Activated CD8-positive, alpha-beta memory T cell treated with anti-CD3 and anti-CD28 coated beads, Interleukin-2, amount 50 U/mL, for 1 hour (primary cell): ENCODE results near the gene BTK.

Experiments used
- DNase-seq: peaks from one replicate; pipeline ENCODE4 v3.0.0-alpha.2; 2020; ENCODE audit errors: extremely low read depth

BTK gene

DNA sequence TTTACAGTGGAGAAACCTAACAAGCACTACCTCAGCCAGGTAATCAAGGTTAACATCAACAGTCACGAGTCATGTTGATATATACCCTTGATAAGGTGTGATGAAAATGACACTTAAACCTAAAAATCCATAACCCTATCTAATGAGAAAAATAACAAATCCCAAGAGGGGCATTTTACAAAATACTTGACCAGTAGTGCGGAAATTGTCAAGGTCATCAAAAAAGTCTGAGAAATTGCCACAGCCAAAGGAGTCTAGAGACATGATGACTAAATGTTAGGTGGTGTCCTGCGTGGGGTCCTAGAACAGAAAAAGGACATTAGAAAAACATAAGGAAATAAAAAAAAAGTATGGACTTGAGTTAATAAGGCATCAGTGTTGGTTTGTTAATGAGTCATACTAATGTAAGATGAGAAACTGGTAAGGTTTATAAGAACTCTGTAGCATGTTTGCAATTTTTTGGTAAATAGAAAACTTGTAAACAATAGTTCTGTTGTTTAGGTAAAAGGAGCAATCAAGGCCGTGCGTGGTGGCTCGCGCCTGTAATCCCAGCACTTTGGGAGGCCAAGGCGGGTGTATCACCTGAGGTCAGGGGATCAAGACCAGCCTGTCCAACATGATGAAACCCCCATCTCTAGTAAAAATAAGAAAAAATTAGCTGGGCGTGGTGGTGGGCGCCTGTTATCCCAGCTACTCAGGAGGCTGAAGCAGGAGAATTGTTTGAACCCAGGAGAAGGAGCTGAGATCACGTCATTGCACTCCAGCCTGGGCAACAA is 7.7 kb upstream of the BTK start:
- DNase-seq = no peak

DNA sequence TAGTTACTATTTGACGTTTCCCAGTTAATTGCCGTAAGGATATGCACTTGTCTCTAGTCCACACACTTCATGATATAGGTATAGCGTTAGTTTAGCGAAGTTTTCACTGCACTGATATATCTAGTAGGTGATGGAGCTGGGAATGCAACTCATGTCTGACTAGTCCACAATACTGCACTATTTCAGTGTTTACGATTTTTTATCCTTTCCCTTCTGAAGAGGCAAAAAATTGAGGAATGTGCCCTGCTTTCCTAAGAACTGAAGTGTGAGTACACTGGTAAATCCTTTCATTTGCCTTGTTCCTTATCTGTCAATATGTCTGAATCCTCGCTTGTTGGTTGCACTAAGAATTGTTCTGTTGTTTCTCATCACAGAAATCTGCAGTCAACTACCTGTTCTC is 5.8 kb upstream of the BTK start:
- DNase-seq = no peak

DNA sequence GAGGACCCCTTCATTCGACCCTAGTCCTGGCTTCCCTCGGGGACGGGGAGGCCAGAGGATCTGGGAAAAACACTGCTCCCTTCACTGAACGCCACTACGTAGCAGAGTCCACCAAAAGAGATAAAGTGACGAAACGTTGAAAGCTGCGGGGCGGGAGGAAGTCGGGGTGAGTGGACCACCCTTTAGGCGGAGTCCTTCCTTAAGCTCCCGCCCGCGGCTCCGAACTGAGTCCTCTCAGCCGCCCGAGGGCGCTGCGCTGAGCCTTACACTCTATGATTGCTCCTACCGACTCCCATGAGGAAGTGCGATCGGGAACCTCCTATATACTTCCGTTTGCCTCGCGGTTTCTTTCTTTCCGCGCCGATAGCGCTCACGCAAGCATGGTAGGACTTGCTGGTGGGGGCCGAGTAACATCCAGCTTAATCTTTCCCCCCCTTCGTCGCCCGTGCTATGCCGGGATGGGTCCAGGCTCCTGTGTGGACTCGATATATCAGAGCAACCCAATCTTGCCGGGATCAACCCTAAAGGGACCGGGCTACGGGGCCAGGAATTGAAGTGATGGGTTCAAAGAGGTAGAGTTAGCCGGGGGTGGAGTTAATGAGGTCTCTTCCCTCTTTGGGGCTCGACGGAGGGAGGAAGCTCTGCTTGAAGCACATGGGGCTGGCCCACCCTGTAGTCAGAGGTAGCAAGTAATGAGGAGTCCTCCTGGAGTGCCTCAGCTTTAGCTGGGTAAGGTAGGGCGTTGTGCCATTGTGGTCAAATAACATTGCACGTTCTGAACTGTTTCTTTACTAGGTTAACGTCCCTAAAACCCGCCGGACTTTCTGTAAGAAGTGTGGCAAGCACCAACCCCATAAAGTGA is 4.9 kb upstream of the BTK start, which contains the start of gene RPL36A:
RPL36A (plus strand) TSS at position 348 of the 862 bp plus-strand sequence; CDS start at position 381, 33 bp downstream.
- DNase-seq = peak; percentile 44

DNA sequence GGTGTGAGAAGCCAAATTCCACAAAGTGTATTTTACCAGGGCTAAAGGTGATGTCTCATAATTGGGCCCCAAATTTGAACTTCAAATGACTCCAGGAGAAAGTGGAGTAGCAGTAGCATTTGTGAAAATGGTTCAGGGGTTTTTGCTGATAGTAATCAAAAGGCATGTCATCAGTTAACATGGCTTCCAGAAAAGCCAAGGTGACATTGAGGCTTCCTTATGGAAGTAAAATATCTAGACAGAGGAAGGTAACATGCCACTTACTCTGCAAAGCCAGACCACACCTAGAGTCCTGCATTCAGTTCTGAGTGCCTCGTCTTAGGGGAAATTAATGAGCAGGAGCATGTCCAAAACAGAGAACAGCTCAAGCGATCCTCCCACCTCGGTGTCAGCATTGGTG is 2.6 kb upstream of the BTK start:
- no peak for DNase-seq

DNA sequence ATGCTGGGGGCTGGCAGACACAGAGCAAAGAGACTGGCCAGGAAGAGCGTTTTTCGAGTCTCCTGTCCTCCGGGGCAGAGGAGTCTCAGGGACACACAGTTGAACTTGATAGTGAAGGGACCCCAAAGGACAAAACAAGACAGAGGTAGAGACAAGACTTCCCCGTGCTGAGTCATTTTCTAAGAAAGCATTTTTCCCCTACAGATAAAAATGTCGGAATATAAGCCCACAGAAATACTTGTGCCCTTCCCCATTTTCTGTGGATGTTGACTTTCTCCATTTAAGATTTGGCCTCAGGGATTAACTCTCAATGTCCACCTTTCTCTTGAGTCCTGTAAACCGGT is 523 bp upstream of the BTK start:
- DNase-seq = no peak

DNA sequence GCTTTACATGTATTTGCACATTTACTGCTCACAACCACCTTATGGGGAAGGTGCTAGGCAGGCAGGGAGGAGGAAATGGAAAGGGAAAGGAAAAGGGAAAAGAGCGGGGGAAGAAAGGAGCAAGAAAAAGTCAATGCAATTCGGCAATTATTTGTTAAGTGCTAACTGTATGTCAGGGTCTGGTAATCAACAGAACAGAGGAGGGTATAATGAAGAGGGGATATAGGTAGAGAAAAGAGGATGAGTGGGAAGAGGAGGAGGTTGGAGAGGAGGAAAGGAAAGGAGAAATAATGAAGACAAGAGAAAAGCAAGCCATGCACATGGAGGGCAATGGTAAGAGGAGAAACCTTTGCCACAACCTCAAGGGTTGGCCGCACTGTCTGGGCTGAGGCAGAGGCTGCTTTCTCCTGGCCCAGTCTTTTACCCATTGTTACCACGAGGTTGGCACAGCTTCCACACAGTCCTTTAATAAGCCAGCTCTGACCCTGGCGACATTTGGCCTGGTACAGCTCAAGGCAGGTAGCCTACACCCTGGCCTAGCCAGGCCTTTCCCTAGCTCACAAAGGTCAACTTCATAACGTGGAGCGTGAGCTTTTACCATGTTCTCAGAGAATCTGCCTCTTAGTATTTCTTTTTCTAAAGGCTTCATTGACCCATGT is 836 bp downstream of the BTK start:
- DNase-seq = no peak

DNA sequence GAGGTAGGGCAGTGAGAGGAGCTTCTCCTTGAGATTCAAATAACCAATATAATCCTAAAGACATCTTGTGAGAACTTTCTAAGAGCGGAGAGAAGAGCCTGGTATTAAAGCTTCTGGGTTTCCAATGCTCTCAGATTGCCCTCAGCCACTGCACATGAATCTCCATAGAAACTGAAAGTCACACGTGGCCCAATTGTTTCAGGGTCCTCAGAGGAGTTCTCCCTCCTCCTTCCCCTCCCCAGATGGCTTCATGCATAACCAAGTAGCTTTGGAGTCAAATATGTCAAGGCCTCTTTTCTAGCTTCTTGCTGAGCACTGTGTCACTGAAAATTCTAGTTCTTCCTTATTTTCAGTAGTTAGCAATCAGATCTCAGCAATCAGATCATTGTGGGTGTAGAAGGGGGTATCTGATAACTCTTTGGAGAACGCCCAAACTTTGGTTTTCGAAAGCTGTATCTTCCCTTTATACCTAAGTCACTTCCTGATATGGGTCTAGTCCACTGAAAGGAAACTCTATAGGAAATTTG is 2.2 kb downstream of the BTK start:
- no peak for DNase-seq

DNA sequence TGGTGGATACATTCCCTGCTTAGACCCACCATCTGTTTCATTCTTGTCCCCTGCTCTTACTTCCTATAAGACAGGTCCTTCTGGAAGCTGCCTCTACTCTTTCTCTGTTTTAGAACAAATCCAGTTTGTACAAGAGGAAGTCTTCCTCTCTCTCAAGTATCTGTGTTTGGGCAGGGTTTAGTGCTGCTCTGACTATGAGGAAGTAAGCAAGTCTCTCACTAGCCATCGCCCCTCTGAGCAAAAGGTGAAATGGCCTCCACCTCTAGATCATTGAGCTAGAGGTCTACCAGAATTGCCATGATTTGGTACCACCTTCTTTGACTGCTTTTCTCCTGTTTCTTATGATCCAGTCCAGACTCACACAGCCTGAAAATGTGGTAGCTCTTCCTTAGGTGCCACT is 8.4 kb downstream of the BTK start:
- DNase-seq = no peak

DNA sequence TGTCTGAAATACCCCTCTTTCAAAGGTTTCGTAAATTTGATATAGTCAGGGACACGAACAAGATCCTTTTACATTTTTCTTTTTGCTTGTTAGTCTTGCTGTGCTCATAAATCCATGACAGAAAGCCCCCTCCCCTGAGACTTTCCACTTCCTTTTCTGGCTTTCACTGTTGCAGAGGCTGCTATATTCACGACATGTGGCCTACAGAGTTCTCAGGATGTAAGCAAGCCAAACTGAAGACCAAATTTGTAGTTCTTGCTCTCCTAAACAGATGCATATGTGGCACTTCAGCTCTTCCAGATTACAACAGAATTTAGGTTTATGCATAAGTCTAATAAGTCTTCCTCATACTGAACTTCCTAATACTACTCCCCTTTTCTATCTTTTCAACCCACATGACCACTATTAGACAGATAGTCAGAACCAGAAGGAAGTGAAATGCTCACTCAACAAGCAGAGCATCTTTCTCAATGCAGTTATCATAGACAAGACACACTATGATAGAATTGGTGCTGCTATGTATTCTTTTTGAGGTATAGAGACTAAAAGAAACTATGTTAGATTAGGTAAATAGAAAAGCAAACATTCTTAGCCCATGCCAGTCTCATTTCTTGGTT is 15.0 kb downstream of the BTK start:
- no peak for DNase-seq

DNA sequence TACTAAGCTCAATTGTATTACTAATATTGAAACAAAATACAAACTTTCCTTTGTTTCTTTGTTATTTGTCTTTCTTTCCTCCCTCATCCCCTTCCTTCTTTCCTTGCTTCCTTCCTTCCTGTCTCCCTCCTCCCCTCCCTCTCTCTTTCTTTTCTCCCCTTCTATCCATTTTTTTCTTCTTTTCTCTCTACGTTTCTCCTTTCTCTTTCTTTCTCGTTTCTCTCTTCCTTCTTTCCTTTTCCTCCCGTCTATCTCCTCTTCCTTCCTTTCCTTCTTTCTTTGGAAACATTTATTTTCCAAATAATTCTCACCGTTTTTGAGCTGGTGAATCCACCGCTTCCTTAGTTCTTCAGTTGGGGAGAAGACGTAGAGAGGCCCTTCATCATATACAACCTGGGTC is 16.3 kb downstream of the BTK start:
- DNase-seq = no peak

DNA sequence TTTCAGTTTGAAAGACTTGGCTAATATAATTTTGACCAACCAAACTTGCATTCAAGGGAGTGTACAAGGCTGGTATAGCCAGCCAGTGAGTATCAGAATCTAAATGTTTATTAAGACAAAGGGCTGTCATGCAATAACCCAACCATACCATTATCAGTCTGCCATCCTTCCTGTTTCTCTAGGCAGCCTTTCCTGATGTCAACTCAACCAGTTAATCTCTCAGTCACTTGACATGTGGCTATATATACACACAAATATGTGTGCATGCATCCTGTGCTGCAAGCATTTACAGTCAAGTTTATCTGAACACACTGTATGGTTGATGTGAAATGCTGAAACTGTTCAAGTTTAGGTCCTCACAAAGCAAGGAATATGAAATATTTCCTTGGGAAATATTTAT is 17.2 kb downstream of the BTK start:
- DNase-seq = no peak

DNA sequence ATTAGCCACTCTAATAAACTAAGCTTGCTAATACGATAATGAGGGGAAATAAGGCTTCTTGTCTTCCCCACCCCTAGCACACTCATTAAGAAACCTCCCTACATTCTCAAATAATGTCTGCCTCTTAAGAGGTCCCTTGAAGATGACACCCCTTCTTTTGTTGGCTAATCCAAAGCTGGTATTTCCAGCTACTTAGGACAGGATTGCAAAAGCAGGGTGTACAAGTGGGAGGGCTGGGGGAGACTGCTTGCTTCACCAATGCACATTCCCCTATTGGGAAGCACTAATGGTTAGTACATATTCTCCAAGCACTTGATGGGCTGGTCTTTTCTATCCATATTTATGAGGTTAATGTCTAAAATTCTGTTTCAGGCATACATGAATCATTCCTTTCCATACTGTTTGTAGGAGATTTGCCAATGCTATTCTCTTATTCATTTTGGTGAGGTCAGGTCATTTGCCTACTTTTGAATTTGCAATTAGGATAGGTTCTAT is 20.6 kb downstream of the BTK start:
- DNase-seq = no peak

DNA sequence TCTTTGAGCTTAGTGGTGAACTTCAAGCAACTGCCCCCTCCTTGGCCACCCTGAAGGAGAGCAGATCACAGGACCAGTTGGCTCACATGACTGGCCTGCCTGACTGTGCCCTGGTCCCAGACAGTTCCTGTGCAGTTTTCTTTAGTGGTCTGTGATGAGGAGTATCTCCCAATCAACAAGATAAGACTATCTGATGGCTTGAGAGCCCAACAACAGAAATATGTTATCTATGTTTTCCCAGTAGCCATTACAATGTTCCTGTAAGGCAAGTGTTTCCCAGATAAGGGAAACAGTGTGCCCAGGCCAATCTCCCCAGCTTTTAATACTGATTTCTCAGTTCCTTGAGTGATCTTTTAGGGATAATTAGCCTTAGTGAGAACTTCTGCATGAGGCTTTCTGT is 23.2 kb downstream of the BTK start:
- no peak for DNase-seq

DNA sequence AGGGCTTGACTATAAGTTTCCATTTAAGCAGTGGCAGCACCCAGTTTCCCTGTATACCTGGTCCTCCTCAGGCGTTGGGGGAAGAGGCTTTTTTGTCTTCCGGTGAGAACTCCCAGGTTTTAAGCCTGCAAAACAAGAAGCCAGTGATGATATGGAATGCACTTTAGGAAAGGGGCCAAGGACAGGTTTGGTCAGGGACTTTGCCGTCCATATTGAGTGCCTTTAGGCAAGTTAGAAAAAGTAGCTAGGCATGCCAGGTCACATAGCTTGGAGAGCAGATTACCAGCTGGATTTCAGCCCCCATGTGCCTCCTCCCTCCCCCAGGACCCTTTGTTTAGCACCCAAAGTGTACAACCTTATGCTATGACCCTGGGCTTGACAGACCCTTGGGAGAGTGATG is 23.9 kb downstream of the BTK start:
- no peak for DNase-seq

DNA sequence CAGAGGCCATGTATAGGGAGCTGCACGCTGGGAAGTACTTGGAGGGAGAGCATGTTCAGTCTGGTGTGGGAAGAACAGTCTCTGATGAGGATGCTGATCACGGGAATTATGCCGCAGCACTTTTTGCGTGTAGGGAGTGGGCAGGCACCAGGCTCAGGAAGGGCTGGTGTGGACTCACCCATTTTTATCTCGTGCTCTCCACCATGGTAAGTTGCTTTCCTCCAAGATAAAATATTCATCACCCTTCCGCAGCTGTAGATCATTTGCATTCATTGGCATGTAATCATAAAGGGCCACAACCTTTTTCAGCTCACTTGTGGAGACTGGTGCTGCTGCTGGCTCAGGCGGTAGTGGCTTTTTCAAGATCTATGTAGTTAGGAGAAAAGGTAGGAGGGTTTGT is 25.6 kb downstream of the BTK start:
- DNase-seq = no peak

DNA sequence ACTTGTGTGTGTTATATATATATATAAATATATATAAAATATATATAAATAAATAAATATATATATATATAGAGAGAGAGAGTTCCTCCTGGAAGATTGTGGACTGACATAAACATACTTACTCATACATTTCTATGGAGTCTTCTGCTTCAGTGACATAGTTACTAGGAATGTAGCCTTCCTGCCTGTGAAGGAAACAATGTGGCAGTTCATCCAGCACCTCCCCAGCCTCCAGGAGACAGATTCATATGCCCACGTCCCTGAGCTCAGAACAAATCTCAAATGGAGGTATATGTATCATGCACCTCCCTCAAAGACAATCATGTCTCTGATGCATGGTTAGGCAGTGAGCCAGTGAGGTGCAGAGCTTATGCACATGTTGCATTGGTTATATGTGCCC is 26.0 kb downstream of the BTK start:
- no peak for DNase-seq

DNA sequence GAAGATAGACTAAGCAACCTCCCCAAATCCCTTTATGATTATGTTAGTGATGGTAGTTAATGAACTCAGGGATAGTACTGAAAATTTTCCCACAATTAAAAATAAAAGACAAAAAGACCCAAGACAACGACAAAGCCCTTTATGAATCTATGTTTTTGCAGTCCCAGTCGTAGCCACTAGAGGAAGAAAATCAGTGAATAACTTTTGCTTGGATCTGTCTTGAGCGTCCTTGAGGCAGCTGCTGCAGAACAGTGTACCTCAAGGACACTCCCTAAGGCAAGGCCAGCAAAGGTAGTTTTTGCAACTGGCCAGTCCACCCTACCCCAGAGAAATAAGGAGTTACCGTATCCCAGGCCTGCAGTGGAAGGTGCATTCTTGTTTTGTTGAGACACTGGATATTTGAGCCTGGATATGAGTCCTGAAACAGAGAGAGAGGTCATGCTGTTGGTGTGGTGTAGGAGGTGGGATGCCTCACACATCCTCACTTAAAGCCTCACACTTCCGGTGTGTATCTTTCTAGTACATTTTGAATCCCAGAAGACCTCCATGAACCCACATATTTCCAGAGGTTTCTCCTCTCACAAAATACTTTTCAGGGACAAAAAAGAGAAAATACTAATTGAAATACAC is 28.7 kb downstream of the BTK start:
- DNase-seq = no peak

DNA sequence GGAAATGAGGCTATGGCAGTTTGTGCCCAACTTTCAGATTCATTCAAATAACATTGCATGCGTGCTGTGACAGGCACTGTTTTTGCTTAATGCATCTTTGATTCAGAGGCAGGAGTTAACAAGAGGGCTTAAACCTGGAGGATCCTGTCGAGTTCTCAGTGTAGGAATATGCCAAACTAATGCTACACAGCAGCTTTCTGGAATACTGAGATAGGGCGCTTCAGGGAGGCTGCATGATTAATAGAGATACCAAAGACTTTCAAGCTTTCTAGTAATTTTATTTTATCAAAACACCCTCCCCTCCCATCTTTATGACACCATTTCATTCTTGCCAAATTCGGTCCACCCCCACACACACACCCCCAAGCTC is 36.8 kb downstream of the BTK start:
- DNase-seq = no peak

DNA sequence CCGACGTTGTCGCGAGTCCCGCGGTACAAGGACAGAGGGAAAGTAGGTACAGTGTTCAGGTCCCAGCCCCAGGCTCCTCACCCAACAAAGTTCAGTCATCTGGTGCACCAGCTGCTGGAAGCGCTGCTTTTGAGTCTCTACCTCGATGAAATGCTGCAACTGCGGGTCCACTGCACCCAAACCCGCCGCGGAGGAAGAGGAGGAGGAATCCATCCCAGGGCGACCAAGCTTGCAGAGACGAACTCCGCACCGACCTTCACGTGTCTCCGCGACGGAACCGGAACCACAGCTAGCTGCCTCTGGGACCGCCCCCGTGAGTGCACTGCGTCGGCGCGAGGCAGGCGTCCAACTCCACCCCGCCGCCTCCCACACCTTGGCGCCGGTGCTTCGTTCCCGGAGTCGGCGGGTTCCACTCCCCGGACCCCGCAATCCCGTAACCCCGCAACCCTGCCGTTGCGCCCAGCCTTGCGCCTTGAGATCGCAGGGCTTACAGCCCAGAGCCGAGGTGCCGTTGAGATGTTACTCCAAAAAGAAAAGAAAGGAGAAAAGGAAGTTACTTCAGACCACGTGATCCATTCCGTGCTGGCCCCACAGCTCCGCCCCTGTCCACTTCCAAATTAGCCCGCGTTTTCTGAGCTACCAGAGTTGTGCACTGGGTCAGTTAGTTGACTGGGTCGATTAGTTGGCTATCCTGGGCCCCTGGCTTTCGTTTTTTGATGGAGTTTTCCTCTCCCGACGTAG is 37.4 kb downstream of the BTK start, which contains the start of gene TIMM8A:
TIMM8A (minus strand) TSS at position 291 of the 741 bp plus-strand sequence; CDS start at position 213, 78 bp downstream.
- peak; percentile 31 for DNase-seq

DNA sequence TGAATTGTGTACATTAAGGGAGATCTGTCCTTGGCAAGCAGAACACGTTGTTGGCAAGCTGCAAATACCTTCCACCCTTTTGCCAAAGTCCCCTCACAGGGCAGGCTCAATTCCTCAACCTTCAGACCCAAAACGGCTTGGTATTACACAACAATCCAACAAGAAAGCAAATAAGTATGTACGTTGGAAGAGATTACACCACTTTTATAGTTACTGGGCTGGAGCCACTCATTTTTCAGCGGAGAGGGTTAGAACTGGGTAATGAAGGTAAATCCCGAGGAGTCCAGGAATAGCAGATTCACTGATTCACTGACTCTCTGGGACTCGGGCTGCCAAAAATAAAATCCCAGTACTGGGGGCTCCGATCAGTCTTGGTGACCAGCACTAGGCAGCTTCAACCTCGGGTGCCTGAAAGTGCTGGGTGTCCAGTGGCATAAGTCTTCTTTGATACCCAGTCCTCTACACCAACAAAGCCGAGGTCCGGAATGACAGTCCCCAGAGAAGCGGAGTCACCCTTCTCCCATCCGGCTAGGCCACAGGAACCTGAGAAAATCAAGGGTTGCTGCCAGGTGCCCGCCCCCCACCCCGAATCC is 38.0 kb downstream of the BTK start:
- DNase-seq = no peak
